Cerebellar nuclear complex (tissue), 1 donor: ENCODE data around the gene DOCK3.
"Not testable (repeated sequence)": the region's sequence is repeated elsewhere in the genome, so short reads cannot be mapped to it uniquely, and the experiment has no call there.

Source experiments
- DNase-seq, 2 experiments: peaks; one replicate each; lab custom pipeline; 2025; lab: John Stamatoyannopoulos, UW

The DOCK3 gene

GRCh38 chr3:50651920-50652529 is 22.7 kb upstream of the DOCK3 start:
- no peak for DNase-seq

GRCh38 chr3:50652709-50653108 is 22.0 kb upstream of the DOCK3 start:
- DNase-seq = no peak

DNA sequence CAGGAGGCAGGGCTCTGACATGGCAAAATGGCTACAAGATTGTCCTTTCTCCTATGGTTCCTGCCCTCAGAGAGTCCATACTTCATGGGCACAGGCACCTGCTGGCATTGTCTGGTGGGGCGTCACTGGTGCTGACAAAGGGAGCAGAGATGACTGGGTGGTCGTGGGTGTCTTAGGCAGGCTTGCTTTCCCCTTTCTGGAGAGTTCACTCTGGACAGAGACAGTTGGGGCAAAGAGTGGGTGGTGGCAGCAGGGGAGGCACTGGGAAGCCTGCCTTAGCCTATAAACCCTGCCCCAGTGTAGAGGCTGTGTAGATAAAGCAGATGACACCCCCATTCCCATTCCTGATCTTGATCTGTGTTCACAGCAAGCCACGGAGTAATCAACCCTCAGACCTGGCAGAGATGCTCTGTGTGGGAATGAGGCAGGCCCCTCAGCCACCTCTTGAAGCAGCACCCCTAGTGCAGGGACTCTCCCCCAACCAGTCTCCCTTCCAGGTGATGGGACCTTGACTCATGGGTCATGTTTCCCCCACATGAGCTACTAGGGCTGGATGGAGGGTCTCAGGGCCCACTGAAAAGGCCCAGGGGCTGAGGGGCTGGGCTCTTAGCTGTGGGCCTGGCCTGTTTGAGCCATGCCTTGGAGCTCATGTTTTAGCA is 20.7 kb upstream of the DOCK3 start:
- DNase-seq = no peak

DNA sequence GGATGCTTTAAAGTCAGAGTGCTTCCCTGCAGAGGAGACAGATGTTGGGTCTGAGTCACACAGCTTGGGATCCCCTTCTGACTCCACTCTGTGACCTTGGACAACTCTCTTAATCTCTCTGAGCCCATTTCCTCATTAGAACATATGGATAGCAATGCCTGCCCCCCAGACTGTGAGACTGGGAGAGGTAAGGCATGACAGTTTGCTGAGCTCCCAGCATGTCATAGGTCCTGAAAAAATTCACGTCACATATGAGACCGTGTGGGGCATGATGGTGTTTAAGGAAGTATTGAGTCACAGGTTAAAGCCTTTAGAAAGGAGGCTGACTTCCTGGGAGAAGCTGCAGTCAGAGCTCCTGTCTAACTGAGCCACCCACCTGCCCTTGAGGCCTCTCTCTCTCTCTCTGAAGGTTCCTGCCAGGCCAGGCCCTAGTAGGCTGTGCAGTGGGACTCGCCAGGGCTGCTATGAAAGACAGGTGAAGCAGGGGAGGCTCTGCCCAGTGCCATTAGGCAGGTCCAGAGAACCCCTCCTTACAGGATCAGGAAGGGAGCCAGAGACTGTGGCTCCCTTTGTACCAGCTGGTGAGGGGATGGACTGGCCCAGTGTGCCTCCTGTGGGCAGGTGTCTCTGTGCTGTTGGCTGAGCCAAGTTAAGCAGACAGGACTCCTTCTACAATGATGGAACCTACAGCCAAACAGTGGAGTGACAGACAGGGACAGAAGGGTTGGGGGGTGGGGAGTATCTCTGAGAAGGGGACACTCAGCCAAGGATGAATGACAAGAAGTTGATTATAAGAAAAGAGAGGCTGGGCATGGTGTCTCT is 19.5 kb upstream of the DOCK3 start:
- DNase-seq = no peak

GRCh38 chr3:50656417-50657195 is 18.1 kb upstream of the DOCK3 start:
- DNase-seq = no peak

DNA sequence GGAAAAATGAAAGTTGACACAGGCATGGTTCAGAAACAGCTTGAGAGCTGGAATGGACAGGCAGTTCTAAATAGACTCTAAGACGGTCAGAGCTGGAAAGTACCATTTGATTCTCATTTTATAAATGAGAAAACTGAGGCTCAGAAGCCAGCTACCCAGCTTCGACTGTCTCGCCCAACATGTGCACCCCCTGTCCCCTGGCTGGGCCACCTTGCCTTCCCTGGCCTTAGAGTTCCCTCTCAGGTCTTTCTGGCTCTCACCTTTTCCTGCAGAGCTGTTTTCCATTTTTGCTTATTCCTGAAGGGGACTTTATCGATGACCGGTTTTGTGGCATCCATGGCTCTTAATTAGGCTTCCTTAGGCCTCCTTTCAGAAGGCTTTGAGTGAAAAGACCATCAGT is 17.3 kb upstream of the DOCK3 start:
- no peak for DNase-seq

- DNase-seq = no peak
Observed at GRCh38 chr3:50657816-50658215, 16.9 kb upstream of the DOCK3 start.

DNA sequence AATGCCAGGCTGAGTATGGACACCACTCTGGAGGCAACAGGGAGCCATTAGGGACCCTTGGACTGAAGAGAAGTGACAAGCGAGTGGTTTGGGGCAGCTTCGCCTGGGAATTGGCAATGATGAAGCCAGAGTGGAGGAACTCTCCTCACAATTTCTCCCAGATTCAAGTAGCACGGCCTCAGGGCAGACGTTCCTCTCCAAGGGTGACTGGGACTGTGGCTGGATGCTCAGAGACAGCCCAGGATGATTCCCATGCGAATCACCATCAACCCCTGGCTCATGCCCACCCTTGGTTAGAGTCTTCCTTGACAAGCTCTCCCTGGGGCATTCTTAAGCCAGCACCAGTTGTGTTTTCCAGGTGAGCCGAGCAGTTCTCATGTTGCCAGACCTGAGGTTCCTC is 16.3 kb upstream of the DOCK3 start:
- DNase-seq = no peak

DNA sequence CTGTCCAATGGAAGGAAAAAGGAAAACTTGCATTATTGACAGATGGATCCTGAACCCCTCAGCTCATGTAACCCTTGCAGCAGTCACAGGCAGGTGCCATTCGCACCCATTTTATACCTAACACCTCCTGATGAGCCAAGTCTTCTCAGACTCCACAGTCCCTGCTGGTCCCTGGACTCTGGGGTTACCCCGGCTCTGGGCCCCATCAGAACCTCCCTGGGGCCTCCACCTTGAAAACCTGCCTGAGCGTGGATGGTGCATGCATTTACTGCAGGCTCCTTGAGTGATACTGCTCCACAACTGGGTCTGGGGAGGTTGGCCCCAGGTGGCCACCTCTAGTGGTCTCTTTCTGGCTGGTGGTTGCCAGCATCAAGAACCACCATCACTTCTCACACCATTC is 15.9 kb upstream of the DOCK3 start:
- no peak for DNase-seq

DNA sequence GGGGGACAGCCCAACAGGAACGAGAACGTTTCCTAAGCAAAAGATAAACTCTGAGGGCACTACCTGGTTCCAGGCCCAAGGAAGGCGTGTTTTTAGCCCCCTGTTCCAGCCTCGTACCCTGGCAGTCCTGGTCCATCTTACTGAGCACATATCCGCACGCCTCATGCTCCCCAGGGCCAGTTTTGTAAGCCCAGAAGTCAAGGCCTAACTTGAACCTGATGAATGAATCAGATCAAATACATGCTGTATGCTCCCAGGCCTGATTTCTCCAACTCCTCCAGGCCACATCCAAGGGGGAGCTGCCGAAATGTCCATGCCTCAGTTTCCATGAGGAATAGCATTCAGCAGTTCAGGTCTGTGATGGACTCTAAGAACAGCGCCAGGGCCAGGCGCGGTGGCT is 14.3 kb upstream of the DOCK3 start:
- DNase-seq = no peak

GRCh38 chr3:50661321-50661837 is 13.3 kb upstream of the DOCK3 start:
- DNase-seq = no peak

DNA sequence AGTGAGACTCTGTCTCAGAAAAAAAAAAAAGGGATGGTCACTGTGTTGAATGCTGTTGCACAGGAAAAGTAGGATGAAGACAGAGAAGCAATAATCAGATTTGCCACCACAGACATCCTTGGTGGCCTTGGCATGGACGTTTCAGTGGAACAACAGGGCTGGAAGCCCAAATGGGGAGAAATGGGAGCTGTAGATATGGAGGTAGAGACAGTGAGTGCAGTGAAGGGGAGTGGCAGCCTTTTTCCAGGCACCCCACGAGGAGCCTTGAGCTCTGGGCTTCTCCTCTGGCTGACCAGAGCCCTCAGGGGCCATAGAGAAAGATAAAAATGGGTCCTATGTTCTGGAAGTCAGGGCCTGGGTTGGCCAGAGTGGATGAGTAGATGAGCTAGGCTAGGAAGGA is 12.3 kb upstream of the DOCK3 start:
- no peak for DNase-seq

DNA sequence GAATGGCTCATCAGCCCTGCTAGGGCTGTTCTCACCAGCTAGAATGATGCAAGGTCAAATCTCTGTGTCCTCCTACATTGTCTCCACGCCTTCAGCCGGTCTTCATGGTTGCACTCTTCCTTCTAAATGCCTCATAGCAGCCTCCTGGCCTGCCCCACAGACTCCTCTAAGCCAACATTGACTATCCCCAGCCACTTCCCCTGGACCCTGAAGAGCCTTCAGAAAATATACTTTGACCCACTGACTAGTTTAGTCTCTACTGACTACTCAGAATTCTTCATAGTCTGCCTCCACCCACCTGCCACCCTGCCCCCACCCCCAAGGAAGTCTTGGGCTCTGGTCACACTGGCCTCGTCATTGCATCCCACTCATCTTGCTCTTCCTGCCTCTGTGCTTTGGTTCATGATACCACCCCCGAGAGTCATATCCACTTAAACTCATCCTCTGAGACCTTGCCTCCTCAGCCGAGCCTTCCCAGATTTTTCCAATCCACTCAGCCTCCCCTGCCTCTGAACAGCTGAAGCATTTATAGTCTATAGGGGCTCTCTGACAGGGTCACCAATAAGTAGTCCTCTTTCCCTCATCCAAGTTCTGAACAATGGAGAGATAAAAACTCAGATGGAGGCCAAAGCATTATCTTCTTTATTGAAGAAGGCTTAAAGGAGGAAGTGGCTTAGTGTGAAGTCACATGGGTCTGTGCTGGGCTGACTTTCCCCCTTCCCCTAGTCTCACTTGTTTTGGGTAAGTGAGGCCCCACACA is 9.5 kb upstream of the DOCK3 start:
- DNase-seq = no peak

DNA sequence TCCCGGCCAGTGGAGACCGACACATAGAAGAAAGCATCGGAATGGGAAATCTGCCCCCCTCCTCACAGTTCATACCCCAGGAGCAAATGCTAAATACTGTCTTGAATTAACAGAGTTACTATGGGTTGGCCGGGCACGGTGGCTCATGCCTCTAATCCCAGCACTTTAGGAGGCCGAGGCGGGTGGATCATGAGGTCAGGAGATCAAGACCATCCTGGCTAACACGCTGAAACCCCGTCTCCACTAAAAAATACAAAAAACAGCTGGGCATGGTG is 8.9 kb upstream of the DOCK3 start:
- not testable (repeated sequence) for DNase-seq

- DNase-seq = no peak
Observed at GRCh38 chr3:50666837-50667236, 7.9 kb upstream of the DOCK3 start.

- no peak for DNase-seq
Observed at GRCh38 chr3:50671331-50671730, 3.4 kb upstream of the DOCK3 start.

DNA sequence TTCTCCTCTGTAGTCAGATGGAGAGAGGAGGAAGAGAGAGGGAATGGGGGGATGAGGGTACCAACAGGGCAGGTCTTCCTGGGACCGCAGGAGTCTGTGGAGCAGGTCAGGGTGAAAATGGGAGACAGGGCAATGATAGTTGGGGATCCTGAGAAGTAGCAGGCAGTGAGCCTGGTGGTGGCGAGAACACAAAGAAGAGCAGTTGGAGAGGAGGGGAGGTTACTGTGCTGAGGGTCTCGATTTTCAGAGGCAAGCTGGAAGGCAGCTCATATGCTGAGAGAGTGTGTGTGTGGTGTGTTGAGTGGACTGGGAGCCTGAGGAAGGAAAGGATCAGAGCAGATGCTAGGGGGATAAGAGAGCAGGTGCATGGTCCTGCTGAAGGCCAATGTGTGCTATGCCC is 2.1 kb upstream of the DOCK3 start:
- no peak for DNase-seq

DNA sequence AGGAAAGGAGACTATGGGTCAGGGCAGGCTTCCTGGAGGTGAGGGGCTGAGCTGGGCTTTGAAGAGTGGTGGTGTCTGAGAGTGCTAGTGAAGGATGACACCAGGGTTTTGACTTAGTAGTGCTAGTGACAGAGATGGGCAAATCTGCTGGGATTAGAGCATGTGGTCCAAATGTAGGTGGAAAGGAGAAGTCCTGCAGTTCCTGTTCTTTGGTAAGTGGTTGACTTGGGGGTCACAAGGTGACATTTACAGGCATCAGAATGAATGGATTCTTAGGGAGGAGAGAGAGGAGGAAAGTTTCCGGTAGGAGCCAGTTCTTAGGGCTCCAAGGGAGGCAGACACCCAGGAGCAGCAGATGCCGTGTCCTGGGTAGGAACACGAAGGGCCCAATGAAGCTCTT is 796 bp upstream of the DOCK3 start:
- DNase-seq = no peak

DNA sequence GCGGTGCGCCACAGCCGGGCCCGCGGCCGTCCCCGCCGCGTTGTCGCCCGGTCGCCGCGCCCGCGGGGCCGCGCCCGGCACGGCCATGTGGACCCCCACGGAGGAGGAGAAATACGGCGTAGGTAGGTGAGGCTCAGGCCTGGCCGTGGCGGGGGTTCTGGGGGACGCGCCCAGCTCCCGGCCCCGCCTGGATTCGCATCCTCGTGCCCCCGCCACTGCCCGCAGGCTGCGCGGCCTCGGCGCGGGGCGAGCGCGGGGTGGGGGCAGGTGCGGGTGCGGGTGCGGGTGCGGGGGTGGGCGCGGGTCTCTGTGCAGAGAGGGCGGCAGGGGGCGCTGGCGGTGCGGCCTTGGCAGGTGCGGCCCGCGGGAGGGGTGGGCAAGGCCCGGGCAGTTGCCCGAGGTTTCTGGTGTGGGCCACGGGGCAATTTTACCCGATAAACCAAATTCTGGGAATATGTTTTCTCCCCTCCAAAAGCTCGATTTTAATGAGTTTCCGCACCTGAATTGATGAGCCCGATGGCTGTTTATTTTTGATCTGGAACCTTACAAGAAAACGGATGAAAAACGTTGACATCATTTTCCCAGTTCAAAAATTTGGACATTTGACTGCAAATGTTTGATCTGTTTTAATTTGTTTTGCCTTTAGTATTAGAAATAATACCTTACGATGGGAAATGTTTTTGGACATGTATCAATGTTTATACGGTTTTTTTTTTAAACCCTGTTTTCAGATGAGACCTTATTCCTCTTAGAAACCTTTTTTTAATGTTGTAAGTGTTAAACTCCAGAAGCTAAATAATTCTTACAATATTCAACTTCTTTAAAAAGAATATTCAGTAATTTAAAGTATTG is 678 bp downstream of the DOCK3 start:
- DNase-seq = peak in 1 of 2 experiments; percentile 7

- no peak for DNase-seq
Observed at GRCh38 chr3:50676031-50676705, 1.4 kb downstream of the DOCK3 start.
